GM21529 (cell line): Measurements from ENCODE around the gene PDE4D.

Experiments
- ATAC-seq: cut with Tn5 transposase; IDR thresholded peaks from one replicate; pipeline ENCODE4 v1.9.1; 2021; ENCODE audit not compliant: unreplicated experiment

Gene PDE4D

DNA sequence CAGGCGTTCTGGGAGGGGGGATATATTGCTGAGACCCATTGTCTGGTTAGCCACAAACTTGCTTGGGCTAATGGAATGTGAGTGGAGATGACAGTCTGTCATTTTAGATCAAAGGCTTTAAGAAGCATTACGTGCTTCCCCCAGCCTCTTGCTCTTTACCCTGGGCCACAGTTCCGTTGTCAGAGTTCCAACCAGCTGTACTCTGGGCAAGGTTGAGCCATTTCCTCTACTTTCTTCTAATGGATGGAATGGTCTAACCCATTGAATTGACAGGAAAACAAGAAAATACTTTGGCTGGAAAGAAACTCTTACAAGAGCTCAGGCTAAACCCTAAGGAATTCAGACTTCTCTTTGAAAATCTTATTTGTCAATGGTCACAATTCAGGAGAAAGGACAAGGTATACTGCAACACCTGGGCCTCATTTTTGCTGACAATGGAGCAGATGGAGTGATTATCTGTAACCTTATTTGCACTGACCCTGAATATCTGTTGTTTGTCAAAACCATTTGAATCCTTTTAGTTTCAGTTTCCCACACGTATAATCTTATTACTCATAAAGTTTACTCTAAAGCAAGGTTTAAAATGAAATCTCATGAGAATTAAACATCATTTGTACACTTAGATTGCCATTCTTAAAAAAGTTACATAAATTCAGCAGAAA, 231.4 kb downstream of the PDE4D start:
- ATAC-seq: no peak

DNA sequence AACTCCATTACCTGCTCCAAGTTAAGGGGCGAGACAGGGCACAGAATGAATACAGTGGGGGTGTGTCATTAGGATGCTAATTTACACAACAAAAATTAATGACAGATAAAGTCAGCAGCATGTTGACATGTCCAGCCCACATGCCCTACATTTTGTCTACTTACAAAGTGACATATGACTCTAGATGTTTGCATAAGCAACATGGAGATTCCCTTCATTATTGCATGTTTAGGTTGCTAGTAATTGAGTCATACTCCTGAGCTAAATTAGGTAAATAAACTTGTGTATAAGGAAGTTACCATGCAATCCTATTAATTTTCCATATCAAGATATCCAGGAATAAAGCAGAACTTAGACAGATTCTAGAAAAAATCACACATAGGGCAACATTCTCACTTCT, 232.2 kb downstream of the PDE4D start:
- ATAC-seq: no peak

DNA sequence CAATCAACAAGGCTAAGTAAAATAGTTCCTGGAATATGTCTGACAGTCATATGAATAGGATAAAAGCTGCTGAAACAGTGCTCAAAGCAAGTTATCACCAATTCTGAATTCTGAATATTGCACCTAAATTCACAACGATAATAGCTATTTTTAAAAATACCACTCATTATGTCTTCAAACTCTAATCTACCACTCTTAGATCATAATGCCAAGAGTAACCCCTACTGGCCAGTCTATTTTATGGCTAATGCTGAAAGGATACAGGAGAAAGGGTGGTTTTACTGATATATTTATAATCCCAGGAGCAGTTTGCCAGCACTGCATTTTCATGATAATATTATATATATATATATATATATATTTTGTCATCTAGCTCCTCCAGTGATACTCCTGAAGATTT, 232.8 kb downstream of the PDE4D start:
- ATAC-seq: peak; percentile 57

DNA sequence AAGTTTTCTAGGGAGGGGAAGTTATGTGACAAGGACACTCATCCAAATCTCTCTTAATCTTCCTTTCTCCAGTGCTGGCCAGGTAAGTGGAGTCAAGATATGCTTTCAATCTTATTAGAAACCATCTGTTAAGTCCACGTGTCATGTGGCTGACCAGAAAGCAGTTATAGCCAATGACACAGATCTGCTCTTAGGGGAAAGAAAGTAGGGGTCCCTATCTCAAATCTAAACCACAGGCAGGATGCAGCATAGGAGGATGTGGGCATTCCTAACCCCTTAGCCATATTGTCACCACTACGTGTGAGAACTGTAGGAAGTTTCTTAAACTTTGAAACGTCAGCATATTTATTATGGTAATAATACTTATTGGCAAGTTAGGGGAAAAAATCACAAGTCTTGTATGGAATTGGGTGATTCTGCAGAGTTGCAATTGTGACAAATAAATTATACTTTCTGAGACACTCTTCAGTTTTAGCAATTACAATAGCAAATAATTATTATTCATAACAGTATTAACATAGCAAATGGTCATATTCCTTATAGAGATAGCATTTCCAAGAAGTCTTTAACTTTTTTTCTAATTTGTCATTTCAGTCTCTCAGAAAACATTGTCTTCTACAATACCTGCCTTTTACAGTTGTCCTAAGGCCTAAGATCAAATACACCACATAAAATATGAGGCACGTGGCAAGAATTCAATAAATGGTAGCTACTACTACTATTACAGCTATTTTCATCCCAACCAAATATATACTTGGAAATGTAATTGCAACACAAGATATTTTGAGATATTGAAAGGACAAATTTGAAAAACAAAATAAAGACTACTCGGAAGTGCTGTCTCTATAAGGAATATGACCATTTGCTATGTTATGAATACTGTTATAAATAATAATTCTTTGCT, 236.9 kb downstream of the PDE4D start:
- ATAC-seq: no peak

DNA sequence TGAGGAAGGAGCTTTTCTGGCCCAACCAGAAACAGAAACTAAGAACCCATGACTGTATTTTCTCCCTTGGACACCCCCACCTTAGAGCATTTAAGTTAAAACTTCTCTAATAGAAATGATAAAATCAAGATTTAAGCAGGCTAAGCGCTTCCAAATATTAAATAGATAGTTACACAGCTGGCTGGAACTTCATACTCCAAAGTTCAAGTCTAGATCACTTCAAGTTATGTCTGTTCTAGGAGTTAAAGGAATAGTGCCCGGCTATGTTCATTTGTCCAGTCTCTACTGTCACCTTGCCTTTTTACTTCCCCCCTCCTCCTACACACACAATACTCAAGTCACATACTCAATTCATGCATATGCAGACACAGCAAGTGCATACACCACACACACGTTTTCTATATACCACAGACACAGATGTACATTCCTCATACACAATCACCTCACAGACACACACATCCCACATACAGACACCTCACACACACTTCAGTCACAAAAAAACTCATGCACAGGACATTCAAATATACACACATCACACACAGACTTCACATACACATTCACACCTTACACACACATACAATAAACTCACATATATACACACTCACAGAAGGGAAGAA, 237.7 kb downstream of the PDE4D start:
- ATAC-seq: no peak

DNA sequence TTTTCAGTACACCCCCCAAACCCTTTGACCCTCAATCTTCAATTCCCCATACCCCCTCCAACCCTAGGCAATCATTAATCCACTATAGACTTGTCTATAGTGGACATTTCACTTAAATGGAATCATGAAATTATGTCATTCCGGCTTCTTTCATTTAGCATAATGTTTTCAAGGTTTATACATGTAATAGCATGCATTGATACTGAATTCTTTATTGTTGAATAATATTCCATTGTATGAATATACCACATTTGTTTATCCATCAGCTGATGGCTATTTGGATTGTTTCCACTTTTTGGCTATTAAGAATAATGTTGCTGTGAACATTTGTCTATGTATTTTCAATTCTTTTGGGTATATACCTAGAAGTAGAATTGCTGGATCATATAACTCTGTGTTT, 238.8 kb downstream of the PDE4D start:
- no peak for ATAC-seq

DNA sequence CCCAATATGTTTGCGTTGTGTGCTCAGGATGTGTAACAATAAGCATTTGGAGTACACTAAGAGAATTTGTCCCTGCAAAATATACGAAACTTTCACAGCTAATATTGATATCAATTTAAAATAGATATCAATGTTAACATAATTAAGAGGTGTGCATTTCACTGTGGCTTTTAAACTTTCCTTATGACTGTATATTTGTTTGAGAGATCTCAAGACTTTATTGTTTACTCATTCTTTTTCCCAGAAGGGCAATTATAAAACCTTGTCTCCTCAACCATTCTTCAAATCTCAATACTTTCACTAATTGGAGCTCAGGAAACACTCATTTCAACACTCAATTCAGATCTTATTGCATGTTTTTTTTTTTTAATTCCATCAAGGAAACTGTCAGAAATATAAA, 241.1 kb downstream of the PDE4D start:
- ATAC-seq: no peak

DNA sequence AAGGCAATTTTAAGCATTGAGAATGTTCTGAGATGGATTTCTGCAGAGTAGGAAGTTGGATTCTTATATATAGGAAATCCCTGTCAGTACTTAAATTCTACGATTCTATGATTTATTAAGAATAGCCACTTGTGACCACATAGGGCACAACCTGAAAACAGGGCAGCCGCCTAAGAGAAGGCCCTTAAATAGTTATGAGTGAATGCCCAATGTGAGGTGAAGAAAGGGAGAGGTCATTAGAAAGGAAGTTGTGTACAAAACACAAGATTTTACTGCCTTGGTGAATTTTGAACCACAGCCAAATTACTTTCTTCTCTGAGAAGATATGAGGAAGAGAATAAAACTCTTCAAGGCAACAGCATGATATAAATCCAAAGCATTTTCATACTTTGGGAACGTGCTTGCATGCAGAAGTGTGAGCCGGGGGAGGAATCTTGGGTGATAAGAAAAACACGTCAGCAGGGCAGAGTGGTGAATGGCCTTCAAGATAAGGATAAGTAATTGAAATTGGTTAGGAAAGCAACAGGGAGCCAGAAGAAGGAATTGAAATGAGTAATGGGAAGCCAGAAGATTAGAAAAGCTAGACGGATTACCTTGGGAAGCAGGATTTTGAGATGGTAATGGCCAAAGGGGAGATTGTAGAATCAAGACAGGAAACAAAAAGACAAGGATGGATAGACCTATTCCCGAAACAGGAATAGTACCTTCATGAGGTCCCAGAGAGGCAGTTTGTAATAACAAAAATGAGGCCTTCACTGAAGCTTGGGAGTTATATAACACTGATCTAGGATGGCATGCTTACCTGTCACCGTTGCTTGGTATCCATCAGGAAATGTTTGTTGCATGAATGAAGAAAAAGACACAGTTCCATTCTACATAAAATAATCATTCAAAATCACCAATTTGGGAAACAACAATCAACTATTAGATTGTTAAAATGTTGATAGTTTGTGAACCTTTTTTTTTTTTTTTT, 244.3 kb downstream of the PDE4D start:
- ATAC-seq: no peak

DNA sequence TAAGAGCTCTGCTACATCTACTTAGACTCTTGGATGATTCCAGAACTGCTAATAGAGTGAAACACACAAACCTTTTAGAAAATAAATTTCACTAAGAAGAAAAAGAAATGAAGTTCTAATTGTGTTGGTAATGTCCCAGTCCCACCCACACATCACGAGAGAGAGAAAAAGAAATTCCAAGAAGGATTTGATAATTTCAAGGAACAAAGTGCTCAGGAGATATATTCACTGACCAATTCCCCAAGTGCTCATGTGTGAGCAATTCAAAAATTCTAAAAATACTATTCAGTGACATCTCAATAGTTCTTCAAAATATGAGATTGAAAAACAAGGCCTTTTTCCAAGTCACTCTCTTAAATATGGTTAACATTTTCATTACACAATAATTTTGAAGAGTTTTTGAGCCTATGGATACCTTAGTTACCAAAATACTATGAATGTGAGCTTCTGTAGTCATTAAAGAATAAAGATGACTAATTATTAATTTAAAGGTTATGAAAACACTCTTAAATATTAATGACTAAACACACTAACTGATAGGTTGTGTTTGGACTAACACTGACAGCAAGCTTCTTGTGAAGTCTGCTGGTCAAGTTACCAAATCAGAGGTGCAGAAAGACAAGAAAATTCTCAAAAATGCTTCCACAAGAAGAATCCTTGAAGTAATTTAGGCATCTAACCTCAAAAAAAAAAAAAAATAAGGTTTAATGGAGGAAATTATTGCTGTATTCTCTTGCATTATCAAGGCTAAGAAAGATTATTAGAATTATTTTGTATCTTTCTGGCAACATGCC, 245.3 kb downstream of the PDE4D start:
- no peak for ATAC-seq

DNA sequence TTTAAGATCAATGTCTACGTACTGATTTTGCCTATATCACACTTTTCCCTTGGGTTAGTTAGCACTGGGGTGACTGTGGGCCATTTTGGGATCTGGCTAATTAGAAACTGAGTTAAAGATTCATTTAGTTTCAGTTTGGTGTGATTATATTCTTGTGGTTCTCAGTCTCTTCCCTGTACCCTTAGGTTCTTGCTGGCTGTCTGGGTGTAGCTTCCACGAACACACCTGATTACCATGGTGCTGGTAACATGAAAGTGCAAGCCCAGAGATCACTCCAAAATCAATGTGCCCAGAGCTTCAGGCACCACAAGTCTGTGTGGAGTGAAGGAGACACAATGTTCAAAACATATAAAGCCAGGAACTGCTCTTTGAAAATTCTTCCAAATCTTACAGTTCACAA, 248.1 kb downstream of the PDE4D start:
- ATAC-seq: no peak

DNA sequence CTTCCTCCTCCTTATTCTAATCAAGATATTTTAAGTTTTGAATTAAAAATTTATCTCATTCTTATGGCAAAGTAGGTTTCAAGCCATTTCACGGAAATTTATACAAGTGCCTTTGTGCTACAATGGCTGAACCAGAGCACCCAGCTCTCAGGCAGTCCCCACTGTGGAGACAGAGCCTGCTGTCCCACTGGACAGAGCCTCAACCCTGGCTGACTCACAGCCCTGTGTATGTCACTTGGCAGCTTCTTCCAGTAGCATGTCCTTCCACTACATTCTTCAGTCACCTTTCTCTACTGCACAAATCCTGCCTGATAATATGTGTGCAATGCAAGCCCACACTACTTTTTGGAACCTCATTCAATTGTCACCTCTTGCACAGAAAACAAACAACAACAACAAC, 253.1 kb downstream of the PDE4D start:
- no peak for ATAC-seq

DNA sequence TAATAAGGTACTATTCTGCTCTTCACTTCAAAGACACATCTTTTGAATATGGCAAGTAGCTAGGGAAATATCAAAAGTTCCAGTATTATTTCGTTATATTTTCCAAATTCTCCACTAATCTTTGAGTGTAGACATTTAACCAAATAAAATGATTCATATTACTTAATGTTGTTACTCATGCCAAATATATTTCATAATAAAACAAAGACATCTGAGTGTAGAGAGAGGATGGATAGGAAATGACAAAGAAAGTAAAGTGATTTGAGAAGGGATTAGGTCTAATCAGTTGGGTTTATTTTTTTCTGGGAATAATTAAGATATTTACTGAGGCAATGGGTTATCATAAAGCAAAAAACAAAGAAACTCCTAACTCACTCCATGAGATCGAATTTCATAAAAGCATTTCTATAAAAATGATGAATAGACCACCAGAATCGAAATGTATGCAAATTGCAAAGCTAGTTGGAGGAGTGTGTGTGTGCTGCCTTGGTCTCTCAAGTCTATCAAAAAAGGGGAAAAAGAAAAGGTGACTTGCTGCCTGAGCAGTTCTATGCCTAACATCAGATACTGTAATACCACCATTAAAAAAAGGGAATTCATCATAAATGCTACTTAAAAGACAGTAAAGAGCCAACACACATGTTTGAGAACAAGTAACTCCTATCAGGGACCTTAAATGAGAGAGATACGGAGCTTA, 255.5 kb downstream of the PDE4D start:
- ATAC-seq: no peak

DNA sequence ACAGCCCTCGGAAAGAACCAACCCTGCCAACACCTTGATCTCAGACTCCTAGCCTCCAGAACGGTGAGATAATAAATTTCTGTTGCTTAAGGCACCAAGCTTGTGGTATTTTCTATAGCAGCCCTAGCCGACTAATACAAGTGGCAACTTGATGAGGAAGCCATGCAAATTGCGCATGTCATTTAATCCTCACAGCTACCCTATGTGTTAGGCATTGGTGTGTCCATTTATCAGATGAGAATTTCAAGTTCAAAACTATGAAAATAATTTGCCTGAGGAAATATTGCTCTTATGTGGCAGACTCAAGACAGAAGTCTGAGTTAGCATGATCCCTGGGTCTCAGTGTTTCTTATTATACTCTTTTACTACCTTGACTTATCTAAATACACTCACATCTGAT, 264.0 kb downstream of the PDE4D start:
- no peak for ATAC-seq

DNA sequence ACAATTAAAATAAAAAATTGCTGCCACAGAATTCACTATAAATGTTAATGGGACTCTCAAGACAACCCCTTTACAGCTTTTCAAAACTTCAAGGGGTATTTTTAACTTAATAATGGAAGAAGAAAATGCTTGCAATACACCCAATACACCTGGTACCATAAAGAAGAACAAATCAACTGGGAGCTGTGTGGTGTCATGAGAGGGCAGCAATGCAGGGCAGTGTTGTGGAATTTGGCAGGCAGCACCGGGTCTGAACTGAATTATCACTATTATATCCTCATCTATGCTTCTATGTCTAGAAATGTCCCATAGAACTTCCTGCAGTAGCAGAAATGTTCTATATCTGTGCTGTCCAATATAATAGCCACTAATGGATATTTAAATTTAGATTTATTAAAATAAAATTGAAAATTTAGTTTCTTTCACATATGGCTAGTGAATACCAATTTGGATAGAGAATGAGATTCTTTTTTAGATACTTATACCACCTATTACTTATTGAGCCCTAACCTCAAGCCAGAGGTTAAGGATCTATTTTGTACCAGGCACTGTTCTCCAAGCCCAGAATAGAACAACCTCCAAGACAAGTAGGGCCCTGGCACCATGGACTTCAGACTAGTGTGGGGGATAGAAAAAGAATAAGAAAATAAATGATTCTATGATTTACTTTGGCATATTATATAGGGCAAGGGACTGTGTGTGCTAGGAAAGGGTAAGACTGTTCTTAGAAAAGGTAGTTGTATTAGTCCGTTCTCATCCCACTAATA, 265.3 kb downstream of the PDE4D start:
- ATAC-seq: no peak

DNA sequence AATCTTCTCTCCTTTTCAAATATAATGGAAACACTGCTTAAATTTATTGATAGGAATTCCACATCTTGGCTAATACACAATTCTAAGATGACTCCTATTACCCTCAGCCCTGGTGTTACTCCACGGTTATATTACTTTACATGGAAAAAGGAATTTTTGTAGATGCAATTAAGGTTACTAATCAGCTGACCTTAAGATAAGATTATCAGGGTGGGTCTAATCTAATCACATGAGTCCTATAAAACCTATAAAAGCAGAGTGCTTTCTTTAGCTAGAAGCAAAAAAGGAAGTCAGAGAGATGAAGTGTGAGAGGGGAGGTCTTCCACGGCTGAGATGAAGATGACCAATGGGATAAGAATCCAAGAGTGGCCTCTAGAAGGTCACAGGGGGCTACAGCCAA, 268.6 kb downstream of the PDE4D start:
- no peak for ATAC-seq

DNA sequence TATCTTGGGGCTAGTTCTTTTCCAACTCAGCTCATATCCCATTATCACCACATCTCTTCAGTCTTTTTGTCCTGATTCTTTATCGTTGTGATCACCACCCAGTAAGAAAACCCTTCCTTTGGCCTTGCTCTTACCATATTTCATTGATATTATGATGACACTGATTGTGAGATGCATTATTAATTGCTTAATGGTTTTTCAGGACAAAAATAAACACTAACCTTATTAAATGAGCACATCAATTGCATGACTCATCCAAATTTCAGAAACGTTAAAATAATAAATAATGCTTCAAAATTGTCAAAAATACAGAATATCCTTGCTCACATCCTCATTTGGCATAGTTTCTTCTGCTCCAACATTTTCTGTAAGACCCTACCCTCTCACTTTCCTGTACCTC, 270.7 kb downstream of the PDE4D start:
- ATAC-seq: no peak

DNA sequence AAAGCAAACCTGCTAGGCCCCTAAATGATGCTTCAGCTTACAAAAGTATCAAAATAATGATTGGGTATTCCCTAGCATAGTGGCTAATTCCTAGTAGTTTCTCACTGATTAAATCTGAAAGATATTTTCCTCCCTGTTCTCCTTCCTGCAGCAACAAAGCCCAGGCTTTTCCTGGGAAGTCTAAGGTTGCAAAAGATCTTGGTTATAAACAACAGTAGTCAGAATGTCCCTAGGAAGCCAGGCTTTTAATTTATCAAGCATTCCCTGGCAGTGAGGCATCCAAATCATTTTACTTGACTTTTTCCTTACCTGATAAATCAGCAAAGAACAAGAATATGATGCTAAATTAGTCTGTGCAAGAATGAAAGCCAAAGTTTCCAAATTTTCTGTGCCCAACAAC, 272.0 kb downstream of the PDE4D start:
- ATAC-seq: no peak

DNA sequence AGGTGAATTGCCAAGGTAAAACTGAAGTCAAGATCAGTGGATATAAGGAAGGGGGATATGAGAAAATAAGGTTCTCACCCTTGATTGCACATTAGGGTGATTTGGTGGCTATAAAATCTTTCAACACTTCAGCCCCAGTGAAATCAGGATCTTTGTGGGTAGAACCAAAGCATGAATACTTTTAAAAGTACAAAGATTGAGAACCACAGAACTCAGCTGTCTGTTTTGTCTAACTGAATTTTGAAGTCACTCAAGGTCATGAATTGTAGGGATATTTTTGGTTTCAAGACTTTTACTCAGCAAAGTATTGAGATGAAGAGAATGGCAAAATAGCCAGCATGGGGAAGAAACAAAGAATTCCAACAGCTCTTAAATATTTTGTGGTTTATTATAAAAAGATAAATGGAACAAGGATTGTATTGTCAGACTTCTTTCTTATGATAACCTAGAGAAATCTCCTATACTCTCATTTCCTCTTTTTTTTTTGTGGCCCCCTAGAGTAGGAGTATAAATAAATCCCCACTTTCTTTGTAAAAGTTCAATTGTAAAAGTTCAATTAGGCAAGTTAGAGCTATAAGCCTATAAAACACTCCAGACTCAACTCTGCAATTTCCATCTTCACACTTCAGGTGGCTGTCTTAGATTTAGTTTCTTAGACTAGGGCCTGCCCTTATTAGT, 272.9 kb downstream of the PDE4D start:
- no peak for ATAC-seq
